Measurements from ENCODE around the gene GUCA2A. TPM values are rescaled to one million over a fixed set of nuclear protein-coding genes. Genes with fewer than 3 reads are reported as not detected.

GUCA2A gene
- total RNA-seq, 1 experiment from 2014 or later, result not detected

DNA sequence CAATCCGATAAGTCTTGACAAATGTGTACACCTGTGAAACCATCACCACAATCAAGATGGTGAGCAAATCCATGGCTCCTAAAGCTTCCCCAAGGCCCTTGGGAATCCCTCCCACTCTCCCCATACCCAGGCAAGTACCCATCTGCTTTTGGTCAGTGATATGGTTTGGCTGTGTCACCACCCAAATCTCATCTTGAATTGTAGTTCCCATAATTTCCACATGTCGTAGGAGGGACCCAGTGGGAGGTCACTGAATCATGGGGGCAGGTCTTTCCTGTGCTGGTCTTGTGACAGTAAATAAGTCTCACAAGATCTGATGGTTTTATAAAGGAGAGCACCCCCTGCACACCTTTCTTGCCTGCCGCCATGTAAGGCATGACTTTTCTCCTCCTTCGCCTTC is 26.0 kb downstream of the GUCA2A start:
- POLR2A ChIA-PET, result no interaction called here
- in situ Hi-C loops (cut with HindIII; ENCODE audit: low pct_unique_long_range_greater_than_20kb, low sequenced_read_pairs) (no loop called here), intact Hi-C loops (cut with micrococcal nuclease; ENCODE audit: unreplicated experiment) (no loop called here)
- BruUV-seq (replicated peaks), result no TSS peak
- Histone ChIP-seq H3K4me1 (ENCODE audit: control insufficient read depth, insufficient read depth, low read length) (no peaks in the 10 kb centered on the region), H3K27ac (ENCODE audit: low read length) (no peak overlapping the region), H3K36me3 (ENCODE audit: control insufficient read depth, insufficient read depth, low read length) (no peaks in the 10 kb centered on the region), H3K4me3 (ENCODE audit: low read depth in 2 of 2, low read length in 2 of 2) (no peak overlapping the region), H3K9me3 (ENCODE audit: control insufficient read depth, insufficient read depth, low read depth, low read length) (no peaks in the 10 kb centered on the region), H3K27me3 (ENCODE audit: control insufficient read depth, insufficient read depth, low read length) (peaks cover 3% of the 10 kb centered on the region; the same call in 1 of the 2 replicates)
- TF ChIP-seq, protein P1, sequence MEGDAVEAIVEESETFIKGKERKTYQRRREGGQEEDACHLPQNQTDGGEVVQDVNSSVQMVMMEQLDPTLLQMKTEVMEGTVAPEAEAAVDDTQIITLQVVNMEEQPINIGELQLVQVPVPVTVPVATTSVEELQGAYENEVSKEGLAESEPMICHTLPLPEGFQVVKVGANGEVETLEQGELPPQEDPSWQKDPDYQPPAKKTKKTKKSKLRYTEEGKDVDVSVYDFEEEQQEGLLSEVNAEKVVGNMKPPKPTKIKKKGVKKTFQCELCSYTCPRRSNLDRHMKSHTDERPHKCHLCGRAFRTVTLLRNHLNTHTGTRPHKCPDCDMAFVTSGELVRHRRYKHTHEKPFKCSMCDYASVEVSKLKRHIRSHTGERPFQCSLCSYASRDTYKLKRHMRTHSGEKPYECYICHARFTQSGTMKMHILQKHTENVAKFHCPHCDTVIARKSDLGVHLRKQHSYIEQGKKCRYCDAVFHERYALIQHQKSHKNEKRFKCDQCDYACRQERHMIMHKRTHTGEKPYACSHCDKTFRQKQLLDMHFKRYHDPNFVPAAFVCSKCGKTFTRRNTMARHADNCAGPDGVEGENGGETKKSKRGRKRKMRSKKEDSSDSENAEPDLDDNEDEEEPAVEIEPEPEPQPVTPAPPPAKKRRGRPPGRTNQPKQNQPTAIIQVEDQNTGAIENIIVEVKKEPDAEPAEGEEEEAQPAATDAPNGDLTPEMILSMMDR (IDR thresholded peaks at IDR 0.05), result no peak
- TF ChIP-seq SIN3A (IDR thresholded peaks at IDR 0.05; ENCODE audit: borderline replicate concordance, insufficient read depth, low read depth, low read length) (no peak), TCF7L2 (IDR thresholded peaks at IDR 0.05; ENCODE audit: low read depth, low read length) (no peak), POLR2AphosphoS5 (IDR thresholded peaks at IDR 0.05; ENCODE audit: low read depth, low read length) (no peak)
- TF ChIP-seq, protein P2, sequence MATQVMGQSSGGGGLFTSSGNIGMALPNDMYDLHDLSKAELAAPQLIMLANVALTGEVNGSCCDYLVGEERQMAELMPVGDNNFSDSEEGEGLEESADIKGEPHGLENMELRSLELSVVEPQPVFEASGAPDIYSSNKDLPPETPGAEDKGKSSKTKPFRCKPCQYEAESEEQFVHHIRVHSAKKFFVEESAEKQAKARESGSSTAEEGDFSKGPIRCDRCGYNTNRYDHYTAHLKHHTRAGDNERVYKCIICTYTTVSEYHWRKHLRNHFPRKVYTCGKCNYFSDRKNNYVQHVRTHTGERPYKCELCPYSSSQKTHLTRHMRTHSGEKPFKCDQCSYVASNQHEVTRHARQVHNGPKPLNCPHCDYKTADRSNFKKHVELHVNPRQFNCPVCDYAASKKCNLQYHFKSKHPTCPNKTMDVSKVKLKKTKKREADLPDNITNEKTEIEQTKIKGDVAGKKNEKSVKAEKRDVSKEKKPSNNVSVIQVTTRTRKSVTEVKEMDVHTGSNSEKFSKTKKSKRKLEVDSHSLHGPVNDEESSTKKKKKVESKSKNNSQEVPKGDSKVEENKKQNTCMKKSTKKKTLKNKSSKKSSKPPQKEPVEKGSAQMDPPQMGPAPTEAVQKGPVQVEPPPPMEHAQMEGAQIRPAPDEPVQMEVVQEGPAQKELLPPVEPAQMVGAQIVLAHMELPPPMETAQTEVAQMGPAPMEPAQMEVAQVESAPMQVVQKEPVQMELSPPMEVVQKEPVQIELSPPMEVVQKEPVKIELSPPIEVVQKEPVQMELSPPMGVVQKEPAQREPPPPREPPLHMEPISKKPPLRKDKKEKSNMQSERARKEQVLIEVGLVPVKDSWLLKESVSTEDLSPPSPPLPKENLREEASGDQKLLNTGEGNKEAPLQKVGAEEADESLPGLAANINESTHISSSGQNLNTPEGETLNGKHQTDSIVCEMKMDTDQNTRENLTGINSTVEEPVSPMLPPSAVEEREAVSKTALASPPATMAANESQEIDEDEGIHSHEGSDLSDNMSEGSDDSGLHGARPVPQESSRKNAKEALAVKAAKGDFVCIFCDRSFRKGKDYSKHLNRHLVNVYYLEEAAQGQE (IDR thresholded peaks at IDR 0.05; ENCODE audit: insufficient read depth in 1 of 2, low read depth in 2 of 2, low read length in 1 of 2), result no peak
- DNase-seq (ENCODE audit: low read depth, low spot score) (no peak), ATAC-seq (no peak)
- CTCF ChIA-PET, result interaction anchor here (0.5 kb wide), 1 partner anchor 466 kb away, joined by 3 read pairs; no protein-coding TSS in a partner anchor

DNA sequence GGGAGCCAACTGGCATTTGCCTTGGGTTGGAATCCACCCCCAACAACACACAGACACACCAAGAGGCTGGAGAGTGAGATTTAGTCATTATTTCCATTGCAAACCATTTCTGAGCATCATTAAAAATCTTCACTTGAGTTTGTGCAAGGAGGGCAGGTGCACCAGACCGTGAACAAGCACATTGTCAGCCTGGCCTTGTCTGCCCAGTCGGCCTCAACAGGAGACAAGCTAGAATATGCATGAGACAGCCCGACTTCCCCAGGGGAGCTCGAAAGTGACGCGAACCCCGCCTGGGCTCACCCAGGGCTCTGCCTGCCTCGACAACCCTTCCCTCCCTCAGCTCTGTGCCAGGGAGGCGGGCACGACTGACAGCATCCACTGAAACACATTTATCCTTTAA is 26.8 kb downstream of the GUCA2A start:
- H3K9me3 ChIP-seq (ENCODE audit: control insufficient read depth, insufficient read depth, low read depth, low read length), result no peaks in the 10 kb centered on the region
- CTCF ChIA-PET, result interaction anchor here (0.6 kb wide), 1 partner anchor 575 kb away, joined by 10 read pairs; no protein-coding TSS in a partner anchor
- intact Hi-C loops (cut with micrococcal nuclease; ENCODE audit: unreplicated experiment), result no loop called here
- TF ChIP-seq, protein P1 (IDR thresholded peaks at IDR 0.05), result no peak
- H3K27ac ChIP-seq (ENCODE audit: low read length), result no peak overlapping the region
- no peaks in the 10 kb centered on the region for H3K4me1 ChIP-seq (ENCODE audit: control insufficient read depth, insufficient read depth, low read length)
- no peaks in the 10 kb centered on the region for H3K36me3 ChIP-seq (ENCODE audit: control insufficient read depth, insufficient read depth, low read length)
- ATAC-seq (no peak), DNase-seq (ENCODE audit: low read depth, low spot score) (no peak)
- POLR2A ChIA-PET, result interaction anchor here (0.6 kb wide), 1 partner anchor 545 kb away, joined by 3 read pairs; no protein-coding TSS in a partner anchor
- H3K4me3 ChIP-seq (ENCODE audit: low read depth in 2 of 2, low read length in 2 of 2), result no peak overlapping the region
- H3K27me3 ChIP-seq (ENCODE audit: control insufficient read depth, insufficient read depth, low read length), result peaks cover 3% of the 10 kb centered on the region; the same call in 1 of the 2 replicates
- in situ Hi-C loops (cut with HindIII; ENCODE audit: low pct_unique_long_range_greater_than_20kb, low sequenced_read_pairs), result no loop called here
- no TSS peak for BruUV-seq (replicated peaks)

All from Panc1 (cell line).